Right lobe of liver (tissue), 6 donors: ENCODE results near the gene SLC25A3. TPM values are rescaled to one million over a fixed set of nuclear protein-coding genes. Genes with fewer than 3 reads are reported as not detected.

Source experiments
- ATAC-seq, 4 donors: fragments of 200-7000 bp; cut with Tn5 transposase; one replicate each; pipeline ENCODE4 v1.9.1; 2020; ENCODE audit warnings: mild to moderate bottlenecking in 4 of 4, moderate library complexity in 4 of 4
- DNase-seq, 3 donors: peaks; one replicate each; pipeline ENCODE4 v3.0.0-alpha.2; 2020
- H3K27ac ChIP-seq, 3 donors: fragments of 200-600 bp; one replicate each; pipeline ENCODE4 v1.8.0; 2022
- H3K27me3 ChIP-seq, 2 donors: fragments of 200-600 bp; one replicate each; pipeline ENCODE4 v1.8.0; 2022
- H3K36me3 ChIP-seq, 4 donors: fragments of 200-600 bp; sonication (generic) in 1 of 4; one replicate each; pipeline versions ENCODE4 v1.5.1 to v1.8.0; 2017 to 2022; ENCODE audit warnings: control low read depth in 1 of 4
- H3K4me1 ChIP-seq, 4 donors: fragments of 200-600 bp; sonication (generic) in 1 of 4; one replicate each; pipeline versions ENCODE4 v1.5.1 to v1.8.0; 2017 to 2022; ENCODE audit warnings: control low read depth in 1 of 4
- H3K4me3 ChIP-seq, 3 donors: fragments of 200-600 bp; one replicate each; pipeline ENCODE4 v1.8.0; 2022
- H3K9me3 ChIP-seq, 4 donors: fragments of 200-600 bp; sonication (generic) in 1 of 4; one replicate each; pipeline versions ENCODE4 v1.5.1 to v1.8.0; 2017 to 2022; ENCODE audit warnings: control low read depth in 1 of 4
- POLR2A ChIP-seq: fragments of 450-650 bp; IDR thresholded peaks from one replicate; pipeline ENCODE4 v1.6.1; 2017; ENCODE audit warnings: antibody characterized with exemption, mild to moderate bottlenecking
- WGBS: methylation state at CpG from one replicate; pipeline ENCODE4 v1.1.6; 2018; ENCODE audit warnings: low coverage, low lambda C conversion rate; ENCODE audit not compliant: insufficient coverage; ENCODE audit errors: missing lambda C conversion rate; 5-methylcytosine and 5-hydroxymethylcytosine counted together
- intact Hi-C, 2 donors: fragments of 100-400 bp; cut with DNase I; formaldehyde crosslinking; loops; one replicate each; pipeline versions ENCODE4 v1.11.2 to v1.14.1; 2022
- total RNA-seq, 6 experiments: library from RNA; depleted of rRNA in 2 of 6; stranded (reverse); fragments of >200 nt in 2 of 6; fragmentation: NEBNext Ultra II Directional in 3 of 6; extraction: Animal tissue kit (Norgen Biotek cat#: 25700) in 3 of 6; gene quantifications; one replicate each; pipeline versions ENCODE4 v1.1.0 to v1.2.4, GENCODE V29; 2016 to 2023
- TF ChIP-seq, protein P1 (sequence below), 4 donors: fragments of 200-600 bp in 3 of 4; fragments of 450-650 bp in 1 of 4; IDR thresholded peaks; one replicate each; pipeline versions ENCODE4 v1.5.1 to v1.8.0; 2016 to 2022; ENCODE audit warnings: antibody characterized with exemption in 4 of 4, mild to moderate bottlenecking in 2 of 4
- donor health status: DM: no; HTN: yes; CAD: no.
- donor health status: DM: no; HTN: no; CAD: no.
- donor health status: DM: no; HTN: no; CAD: no.
- donor health status: DM: no; HTN: yes; CAD: no.
- donor health status: DM: no; HTN: yes; CAD: no.

Gene SLC25A3
- total RNA-seq, 6 experiments from 2014 or later: 257 to 421 (median 267) TPM

DNA sequence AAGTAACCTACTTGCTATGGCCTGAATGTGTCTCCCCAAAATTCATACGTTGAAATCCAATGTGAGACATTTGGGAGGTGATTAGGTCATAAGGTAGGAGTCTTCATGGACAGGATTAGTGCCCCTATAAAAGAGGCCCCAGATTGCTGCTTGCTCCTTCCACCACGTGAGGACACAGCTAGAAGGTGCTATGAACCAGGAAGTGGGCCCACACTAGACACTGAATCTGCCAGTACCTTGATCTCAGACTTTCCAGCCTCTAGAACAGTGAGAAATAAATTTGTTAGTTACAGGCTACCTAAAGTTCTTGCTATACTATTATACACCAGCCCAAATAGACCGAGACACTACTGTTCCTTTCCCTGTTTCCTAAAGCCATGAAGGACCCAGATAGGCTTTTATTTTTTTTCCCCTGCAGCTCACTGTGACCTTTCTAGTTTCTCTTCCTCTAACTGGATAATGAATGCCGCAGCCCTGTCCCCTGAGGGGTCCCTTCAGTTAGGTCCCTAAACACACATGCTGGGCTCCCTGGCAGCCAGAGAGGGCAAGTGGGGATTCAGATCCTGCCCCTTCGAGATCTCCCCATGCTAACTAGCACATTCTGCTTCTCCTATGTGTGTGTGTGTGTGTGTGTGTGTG, 19.3 kb downstream of the SLC25A3 start:
- H3K27me3 ChIP-seq: no peaks in the 10 kb centered on the region
- no peaks in the 10 kb centered on the region for H3K4me1 ChIP-seq
- intact Hi-C loops: no loop called here
- no peak for TF ChIP-seq POLR2A
- TF ChIP-seq, protein P1, sequence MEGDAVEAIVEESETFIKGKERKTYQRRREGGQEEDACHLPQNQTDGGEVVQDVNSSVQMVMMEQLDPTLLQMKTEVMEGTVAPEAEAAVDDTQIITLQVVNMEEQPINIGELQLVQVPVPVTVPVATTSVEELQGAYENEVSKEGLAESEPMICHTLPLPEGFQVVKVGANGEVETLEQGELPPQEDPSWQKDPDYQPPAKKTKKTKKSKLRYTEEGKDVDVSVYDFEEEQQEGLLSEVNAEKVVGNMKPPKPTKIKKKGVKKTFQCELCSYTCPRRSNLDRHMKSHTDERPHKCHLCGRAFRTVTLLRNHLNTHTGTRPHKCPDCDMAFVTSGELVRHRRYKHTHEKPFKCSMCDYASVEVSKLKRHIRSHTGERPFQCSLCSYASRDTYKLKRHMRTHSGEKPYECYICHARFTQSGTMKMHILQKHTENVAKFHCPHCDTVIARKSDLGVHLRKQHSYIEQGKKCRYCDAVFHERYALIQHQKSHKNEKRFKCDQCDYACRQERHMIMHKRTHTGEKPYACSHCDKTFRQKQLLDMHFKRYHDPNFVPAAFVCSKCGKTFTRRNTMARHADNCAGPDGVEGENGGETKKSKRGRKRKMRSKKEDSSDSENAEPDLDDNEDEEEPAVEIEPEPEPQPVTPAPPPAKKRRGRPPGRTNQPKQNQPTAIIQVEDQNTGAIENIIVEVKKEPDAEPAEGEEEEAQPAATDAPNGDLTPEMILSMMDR (IDR thresholded peaks at IDR 0.05): no peak
- 67% methylated on average over 5 of the region's 5 CpGs for WGBS
- H3K27ac ChIP-seq: no peak overlapping the region
- H3K36me3 ChIP-seq: no peaks in the 10 kb centered on the region
- ATAC-seq (peak in 3 of 4 donors; percentile 20 to 47 (median 33)), DNase-seq (no peak)
- H3K4me3 ChIP-seq: no peak overlapping the region
- H3K9me3 ChIP-seq: no peaks in the 10 kb centered on the region

DNA sequence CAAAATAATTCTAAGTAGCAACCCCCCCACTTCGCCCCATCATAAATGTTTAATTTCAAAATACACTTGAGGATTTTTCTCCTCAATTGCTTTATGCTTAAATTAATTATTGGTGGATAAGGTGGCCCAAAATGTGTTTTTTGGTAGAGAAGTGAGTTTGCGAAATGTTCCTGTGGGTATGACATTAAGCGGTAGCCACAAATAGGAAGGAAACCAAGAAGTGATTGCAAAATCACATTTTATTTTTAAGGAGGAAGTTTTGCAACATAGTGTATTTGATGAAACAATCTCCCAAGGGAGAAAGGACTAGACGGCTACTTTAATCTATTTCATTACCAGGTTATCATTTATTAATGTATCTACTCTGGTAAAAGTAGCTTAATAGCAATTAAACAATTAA, 25.5 kb downstream of the SLC25A3 start:
- no peak overlapping the region for H3K27ac ChIP-seq
- DNase-seq: no peak
- no peak for TF ChIP-seq POLR2A
- TF ChIP-seq, protein P1 (IDR thresholded peaks at IDR 0.05): no peak
- intact Hi-C loops: no loop called here
- WGBS: 30% methylated on average over 4 of the region's 4 CpGs
- peak in 3 of 4 donors; percentile 18 to 59 (median 44) for ATAC-seq
- peaks cover 0 to 3% (median 0%) of the 10 kb centered on the region in 4 donors for H3K4me1 ChIP-seq
- no peaks in the 10 kb centered on the region for H3K36me3 ChIP-seq
- H3K27me3 ChIP-seq: no peaks in the 10 kb centered on the region
- H3K9me3 ChIP-seq: no peaks in the 10 kb centered on the region
- no peak overlapping the region for H3K4me3 ChIP-seq

DNA sequence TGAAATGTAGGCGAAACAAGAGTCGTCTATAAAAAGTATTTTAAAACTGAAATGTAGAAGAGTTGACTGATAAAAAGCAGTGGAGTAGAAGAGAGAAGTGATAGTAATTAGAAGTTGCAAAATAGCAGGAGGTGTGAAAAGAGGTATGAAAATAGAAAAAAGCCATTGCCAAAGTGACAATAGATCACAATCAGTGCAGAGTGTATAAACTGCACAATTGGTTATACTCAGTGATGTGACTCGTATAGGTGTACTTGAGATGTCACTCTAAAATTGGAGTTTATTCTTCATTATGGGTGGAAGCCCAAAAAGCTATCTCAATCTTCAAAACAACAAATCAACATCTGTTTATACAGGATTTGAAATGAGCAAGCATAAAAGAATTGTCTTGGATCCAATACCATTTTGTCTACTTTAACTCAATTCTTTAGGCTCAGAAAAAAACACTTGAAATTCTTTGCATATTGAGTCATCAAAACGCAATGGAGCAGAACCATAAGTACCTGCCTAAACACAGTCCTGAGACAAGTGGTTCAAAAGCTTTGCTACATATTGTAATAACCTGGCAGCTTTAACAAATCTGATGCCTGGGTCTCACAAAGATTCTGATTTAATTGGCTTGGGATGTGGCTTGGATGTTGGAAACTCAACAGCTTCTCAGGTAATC, 42.3 kb downstream of the SLC25A3 start:
- intact Hi-C loops: no loop called here
- ATAC-seq (no peak), DNase-seq (no peak)
- H3K27ac ChIP-seq: no peak overlapping the region
- no peaks in the 10 kb centered on the region for H3K27me3 ChIP-seq
- WGBS: 73% methylated on average over 4 of the region's 4 CpGs
- TF ChIP-seq, protein P1 (IDR thresholded peaks at IDR 0.05): no peak
- TF ChIP-seq POLR2A: no peak
- H3K4me1 ChIP-seq: no peaks in the 10 kb centered on the region
- H3K4me3 ChIP-seq: no peak overlapping the region
- no peaks in the 10 kb centered on the region for H3K36me3 ChIP-seq
- H3K9me3 ChIP-seq: no peaks in the 10 kb centered on the region

DNA sequence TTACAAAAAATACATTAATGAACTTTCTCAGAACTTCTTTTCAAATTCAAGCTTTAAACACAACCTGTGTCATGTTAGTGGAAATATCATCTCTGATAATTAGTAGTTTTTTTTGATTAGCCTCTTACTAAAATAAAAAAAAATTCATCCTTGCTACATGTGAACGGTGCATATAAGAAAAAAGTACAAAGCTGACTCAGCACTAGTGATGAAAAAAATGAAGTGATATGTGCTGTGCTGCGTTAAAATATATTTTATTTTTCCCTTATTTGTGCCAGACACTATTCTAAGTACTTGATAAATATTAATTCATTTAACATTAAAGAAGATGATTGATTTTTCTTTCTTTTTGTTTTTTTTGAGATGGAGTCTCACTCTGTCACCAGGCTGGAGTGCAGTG, 43.6 kb downstream of the SLC25A3 start:
- no peak overlapping the region for H3K27ac ChIP-seq
- intact Hi-C loops: no loop called here
- ATAC-seq: no peak
- 61% methylated on average over 2 of the region's 2 CpGs for WGBS
- H3K4me3 ChIP-seq: no peak overlapping the region
- no peak for DNase-seq
- no peaks in the 10 kb centered on the region for H3K36me3 ChIP-seq
- no peaks in the 10 kb centered on the region for H3K9me3 ChIP-seq
- no peaks in the 10 kb centered on the region for H3K27me3 ChIP-seq
- no peak for TF ChIP-seq POLR2A
- TF ChIP-seq, protein P1 (IDR thresholded peaks at IDR 0.05): no peak
- no peaks in the 10 kb centered on the region for H3K4me1 ChIP-seq
